COLO668 (cell line): ENCODE data around the gene SAMM50.
A peak's percentile ranks its signal among the peaks of the same experiment; 100 is the strongest.
"Not testable (repeated sequence)": the region's sequence is repeated elsewhere in the genome, so short reads cannot be mapped to it uniquely, and the experiment has no call there.

Experiments used
- DNase-seq: peaks from one replicate; lab custom pipeline; 2025; ENCODE audit not compliant: unreplicated experiment; lab: John Stamatoyannopoulos, UW

SAMM50 gene

DNA sequence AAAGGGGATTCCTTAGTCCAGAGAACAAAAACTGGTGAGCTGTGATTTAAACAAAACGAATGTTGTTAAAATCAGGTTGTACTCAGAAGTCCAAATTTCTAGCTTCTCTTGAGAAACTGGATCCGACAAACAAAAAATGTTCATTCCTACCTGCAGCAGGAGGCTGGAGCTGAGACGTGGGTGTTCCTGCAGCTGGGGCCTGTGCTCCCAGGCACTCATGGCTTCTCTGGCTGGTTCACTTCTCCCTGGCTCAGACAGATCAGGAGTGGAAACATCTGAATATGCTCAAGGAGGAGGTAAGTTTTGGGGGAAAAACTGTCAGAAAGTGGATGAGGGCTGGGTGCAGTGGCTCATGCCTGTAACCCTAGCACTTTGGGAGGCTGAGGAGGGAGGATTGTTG lies 44.1 kb downstream of the SAMM50 start:
- DNase-seq = no peak

GRCh38 chr22:44000123-44000522 lies 44.9 kb downstream of the SAMM50 start:
- no peak for DNase-seq

GRCh38 chr22:44001521-44001920 lies 46.3 kb downstream of the SAMM50 start:
- no peak for DNase-seq

DNA sequence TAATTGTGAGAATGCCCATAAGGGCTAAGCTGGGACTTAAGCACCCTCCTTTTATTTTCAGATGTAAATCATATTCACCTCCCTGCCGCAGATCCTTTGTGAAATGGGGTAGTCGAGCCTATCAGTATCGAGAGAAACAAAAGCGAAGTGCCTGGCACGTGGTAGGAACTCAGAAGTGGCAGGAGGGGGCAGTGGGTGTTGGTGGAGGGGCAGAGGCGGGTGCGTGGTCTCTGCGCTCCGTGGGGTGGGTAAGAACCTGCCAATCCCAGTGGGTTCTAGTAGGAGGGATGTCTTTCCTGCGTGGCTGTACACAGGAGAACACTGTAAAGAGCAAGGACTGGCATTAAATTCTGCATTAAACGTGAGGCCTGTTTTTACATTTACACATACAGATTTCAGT lies 47.1 kb downstream of the SAMM50 start:
- no peak for DNase-seq

- DNase-seq = no peak
Measured at GRCh38 chr22:44002997-44003396, 47.8 kb downstream of the SAMM50 start.

DNA sequence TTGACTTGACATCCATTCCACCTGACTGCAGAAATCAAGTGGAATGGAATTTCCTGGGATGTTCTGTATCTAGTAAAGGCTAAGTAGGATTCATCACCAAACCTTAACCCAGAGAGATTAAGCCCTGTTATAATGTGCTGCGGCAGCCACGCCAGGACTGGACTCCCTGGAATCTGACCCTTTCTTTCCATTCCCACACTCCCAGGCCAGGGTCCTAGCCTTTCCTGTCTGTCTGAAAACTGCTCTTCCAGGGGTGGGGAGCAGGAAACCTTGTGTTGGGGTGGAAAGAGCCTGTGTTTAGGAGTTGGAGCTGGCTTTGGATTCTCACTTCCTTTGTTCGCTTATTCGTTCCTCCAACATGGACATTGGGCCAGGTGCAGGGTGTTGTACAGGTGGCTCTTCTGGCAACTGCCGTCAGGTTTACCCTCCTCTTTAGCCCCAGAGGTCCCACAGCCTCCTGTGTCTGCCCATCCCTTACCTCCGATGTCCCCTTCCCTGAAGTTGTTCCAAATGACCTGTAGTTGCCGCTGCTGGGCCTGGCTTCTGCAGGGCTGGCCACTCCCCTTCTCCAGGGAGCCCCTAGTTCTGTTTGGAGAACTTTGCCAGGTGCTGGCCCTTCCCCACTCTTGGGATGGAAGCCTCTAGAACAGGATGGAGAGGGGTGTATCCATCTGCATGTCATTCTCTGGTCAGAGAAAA lies 48.3 kb downstream of the SAMM50 start:
- DNase-seq = no peak

- DNase-seq = no peak
Measured at GRCh38 chr22:44004104-44004460, 48.8 kb downstream of the SAMM50 start.

- DNase-seq = no peak
Measured at GRCh38 chr22:44005524-44005923, 50.3 kb downstream of the SAMM50 start.

GRCh38 chr22:44012162-44012561 lies 56.9 kb downstream of the SAMM50 start:
- DNase-seq = no peak

- DNase-seq = no peak
Measured at GRCh38 chr22:44012591-44012990, 57.3 kb downstream of the SAMM50 start.

GRCh38 chr22:44014241-44014640 lies 59.0 kb downstream of the SAMM50 start:
- DNase-seq = no peak

- not testable (repeated sequence) for DNase-seq
Measured at GRCh38 chr22:44016586-44016985, 61.3 kb downstream of the SAMM50 start.

DNA sequence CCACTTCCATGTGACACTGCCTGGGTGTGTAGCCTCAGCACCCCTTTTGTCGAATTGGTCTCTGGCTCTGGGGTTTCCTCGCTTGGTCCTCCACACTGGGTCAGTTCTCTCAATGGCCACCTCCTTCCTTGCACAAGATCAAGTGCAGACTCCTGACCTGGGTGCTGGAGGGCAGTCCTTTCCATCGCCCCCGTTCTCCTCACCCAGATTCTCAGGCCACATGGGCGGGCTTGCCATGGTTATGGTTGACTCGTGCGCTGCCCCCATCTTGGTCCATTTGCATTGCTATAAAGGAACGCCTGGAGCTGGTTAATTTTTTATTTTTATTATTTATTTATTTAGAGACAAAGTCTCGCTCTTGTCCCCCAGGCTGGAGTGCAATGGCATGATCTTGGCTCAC lies 63.4 kb downstream of the SAMM50 start:
- DNase-seq = no peak

GRCh38 chr22:44019416-44019815 lies 64.2 kb downstream of the SAMM50 start:
- no peak for DNase-seq

GRCh38 chr22:44019846-44020245 lies 64.6 kb downstream of the SAMM50 start:
- DNase-seq = no peak

GRCh38 chr22:44020981-44021380 lies 65.7 kb downstream of the SAMM50 start:
- DNase-seq = no peak

GRCh38 chr22:44023404-44024287 lies 68.4 kb downstream of the SAMM50 start:
- DNase-seq = peak; percentile 50

- DNase-seq = peak; percentile 50
Measured at GRCh38 chr22:44024288-44024921, 69.2 kb downstream of the SAMM50 start, which contains the start of gene PARVB. Gene PARVB (plus strand): TSS chr22:44024302. CDS start chr22:44024340, 38 bp downstream.

- no peak for DNase-seq
Measured at GRCh38 chr22:44025171-44026065, 70.2 kb downstream of the SAMM50 start.

GRCh38 chr22:44026066-44026629 lies 70.9 kb downstream of the SAMM50 start:
- no peak for DNase-seq
